GM19324 (cell line): ENCODE data around the gene CCDC120.

Source experiments
- ATAC-seq: cut with Tn5 transposase; IDR thresholded peaks from one replicate; pipeline ENCODE4 v1.9.1; 2021; ENCODE audit warnings: mild to moderate bottlenecking, moderate library complexity; ENCODE audit not compliant: unreplicated experiment, low FRiP score

CCDC120 gene

DNA sequence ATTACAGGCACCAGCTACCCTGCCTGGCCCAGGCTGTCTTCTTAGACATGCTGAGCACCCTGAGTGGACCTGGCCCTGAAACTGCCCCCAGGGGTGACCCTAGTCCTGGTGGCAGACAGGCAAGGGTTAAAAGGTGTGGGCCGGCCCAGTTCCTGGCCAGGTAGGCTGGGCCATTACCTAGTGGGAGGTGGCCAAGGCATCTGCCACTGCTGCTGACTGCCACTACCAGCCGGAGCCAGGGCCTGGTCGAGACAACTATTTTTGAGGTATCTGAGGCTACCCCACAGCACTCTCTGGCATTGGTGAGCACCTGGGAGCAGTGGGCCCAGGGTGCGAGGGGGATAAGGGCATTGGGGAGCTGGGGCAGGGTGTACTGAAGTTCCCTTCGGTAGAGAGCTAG is at the start of gene CCDC120:
CCDC120 (plus strand) TSS at position 206 of the 400 bp plus-strand sequence. CDS start 3,043 bp downstream, outside the sequence.
- ATAC-seq = no peak

DNA sequence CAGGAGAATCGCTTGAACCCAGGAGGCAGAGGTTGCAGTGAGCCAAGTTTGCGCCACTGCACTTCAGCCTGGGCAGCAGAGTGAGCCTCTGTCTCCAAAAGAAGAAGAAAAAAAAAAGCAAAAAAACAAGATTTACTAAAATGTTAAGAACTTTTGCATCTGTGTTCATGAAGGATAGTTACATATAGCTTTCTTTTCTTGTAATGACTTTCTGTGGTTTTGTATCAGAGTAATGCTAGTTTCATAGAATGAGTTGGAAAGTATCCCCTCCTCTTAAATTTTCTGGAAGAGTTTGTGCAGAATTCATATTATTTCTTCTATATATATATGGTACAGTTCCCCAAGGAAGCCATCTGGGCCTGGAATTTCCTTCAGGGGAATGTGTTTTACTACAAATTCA is 39.7 kb upstream of the CCDC120 start:
- no peak for ATAC-seq

GRCh38 chrX:49019599-49020249 is 39.1 kb upstream of the CCDC120 start:
- ATAC-seq = no peak

DNA sequence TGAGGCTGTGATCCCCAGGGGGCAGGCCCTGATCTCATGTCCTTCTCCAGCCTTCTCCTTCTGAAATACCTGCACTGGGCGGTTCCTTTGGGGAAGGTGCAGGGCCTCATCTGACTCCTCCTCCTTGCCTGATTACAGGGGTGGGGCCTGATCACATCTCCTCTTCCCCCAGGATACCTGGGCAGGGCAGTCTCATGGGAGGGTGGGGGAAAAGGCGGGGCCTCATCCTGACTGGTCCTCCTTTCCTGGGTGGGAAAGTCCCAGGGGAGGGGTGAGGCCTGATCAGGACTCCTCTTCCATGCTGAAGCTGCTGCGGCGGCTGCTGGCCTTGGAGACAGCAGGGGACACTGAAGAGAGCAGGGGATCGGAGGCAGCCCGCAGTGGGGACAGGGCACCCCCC is 28.9 kb upstream of the CCDC120 start:
- ATAC-seq = no peak

GRCh38 chrX:49030283-49030682 is 28.5 kb upstream of the CCDC120 start:
- no peak for ATAC-seq

DNA sequence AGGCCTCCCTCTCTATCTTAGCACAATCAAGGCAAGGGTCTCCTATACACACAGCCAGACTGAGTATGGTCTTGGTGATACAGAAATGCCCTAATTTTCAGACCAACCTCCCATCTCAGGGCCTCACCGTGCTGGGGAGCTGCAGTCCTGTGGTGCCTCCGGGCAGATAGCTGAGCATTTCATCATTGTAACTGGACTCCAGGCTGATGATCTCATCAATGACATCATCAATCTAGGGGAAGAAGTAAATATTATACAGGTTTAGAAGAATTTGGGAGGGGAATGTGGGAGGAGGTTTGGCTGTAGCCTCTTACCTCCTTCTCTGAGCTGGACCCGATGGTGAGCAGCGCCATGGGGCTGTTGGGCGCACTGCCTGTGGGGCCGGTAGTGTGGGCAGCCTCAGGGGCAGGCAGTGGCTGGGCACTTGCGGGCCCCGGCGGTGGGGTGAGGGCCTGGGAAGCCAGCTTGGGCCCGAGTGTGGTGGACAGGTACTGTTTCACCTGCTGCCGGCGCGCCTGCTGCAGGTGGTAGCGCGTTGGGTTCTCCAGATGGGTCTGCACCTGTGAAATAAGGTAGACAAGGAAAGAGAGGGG is 20.8 kb upstream of the CCDC120 start:
- ATAC-seq = no peak

DNA sequence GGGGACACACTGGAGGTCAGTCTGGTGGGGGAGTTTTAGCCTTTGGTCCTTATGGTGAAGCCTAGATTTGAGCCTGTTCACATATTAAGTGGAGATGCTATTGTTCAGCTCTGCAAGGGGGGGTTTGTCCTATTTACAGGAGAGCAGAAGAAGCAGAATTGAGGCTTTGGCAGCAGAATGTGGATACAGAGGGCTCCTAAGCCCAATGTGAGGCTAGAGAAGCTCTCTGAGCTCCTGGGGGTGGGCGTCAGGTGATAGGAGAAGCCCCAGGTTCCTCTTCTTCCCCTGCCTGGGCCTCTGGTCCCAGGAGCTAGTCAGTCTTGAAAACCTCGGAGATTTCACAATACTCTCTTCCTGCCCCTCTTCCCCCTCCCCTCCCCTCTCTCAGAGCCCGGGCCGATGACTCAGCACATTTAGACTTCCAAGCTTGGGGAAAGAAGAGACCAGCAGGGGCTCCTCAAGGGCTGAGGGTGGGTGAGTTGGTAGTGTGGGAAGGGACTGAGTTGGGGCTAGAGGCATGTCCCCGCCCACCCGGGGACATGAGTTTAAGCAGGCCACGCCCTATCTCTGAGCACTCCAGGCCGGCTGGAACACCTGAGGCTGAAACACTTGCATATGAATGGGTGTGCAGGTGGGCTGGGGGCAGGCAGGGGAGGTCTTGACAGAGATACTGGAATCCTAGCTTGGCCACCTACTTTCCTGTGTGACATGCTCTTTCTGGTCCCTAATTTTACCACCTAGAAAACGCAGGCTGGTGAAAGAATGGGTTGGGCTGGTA is 19.0 kb upstream of the CCDC120 start:
- no peak for ATAC-seq

GRCh38 chrX:49040376-49040955 is 18.3 kb upstream of the CCDC120 start:
- ATAC-seq = no peak

- no peak for ATAC-seq
Measured at GRCh38 chrX:49041744-49042580, 16.8 kb upstream of the CCDC120 start.

DNA sequence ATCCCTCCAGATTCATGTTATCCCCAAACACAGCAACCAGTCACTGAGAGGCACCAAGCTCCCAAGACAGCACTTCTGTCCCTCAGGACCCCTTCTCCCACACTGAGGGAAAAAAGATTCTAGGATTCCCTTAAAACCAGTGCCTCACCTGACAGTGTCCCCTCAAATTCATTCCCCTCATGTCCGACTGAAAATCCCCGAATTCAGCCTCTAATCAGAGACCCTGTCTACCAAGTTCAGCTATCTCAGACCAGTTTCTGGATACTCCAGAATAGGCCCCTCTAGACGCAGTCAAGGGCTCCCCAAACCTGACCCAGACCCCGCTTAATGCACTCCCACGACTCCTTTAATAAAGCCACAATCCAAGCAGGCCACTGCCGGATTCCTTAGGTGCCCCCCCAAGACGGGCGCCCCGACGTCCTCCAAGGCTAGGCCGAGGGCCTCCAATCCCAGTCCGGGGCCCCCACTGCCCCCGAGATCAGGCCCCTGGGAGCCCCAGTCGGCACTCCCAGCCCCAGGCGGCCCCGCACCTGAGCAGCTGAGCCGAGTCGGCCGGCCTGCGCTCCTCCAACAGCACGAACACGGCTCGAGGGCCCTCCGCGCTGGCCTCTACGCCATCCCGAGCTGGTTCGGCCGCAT is 16.1 kb upstream of the CCDC120 start:
- peak; percentile 3 for ATAC-seq

DNA sequence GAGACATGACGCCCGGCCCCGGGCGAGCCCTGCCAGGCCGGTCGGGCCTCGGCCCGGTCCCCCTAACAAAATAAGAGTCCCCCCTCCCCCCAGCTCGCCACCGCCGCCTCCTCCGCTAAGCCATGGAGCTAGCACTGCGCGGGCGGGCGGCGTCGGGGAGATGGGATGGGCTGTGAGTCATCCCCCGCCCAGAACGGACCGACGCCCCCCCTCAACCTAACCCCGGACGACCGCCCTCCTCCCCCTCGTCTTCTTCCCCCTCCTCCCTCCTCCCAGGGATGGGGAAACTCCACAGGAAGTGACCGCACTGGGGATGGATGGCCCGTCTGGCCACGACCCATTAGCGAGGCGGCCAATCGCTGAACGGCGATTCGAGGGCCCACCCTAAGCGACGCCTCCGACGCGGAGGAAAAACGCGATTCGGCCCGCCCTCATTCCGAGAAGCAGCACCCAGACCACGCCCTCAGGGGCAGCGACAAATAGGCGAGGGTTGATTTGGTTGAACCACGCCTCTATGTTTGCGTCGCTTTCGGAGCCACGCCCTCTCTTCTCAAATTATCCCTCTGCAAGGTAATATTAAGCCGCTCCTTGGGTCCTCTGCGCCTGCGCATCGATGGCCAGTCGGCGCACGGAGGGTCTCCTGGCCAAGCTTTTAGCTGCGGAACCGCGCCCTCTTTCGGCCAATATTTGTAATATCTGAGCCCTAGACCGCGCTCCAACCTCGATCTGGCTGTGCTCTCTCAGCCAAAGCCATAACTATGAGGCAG is 15.4 kb upstream of the CCDC120 start, which contains the start of gene TFE3:
TFE3 (minus strand) TSS at position 138 of the 767 bp plus-strand sequence; CDS start at position 7, 131 bp downstream.
- peak; percentile 91 for ATAC-seq

GRCh38 chrX:49043987-49044281 is 14.9 kb upstream of the CCDC120 start:
- ATAC-seq = no peak

DNA sequence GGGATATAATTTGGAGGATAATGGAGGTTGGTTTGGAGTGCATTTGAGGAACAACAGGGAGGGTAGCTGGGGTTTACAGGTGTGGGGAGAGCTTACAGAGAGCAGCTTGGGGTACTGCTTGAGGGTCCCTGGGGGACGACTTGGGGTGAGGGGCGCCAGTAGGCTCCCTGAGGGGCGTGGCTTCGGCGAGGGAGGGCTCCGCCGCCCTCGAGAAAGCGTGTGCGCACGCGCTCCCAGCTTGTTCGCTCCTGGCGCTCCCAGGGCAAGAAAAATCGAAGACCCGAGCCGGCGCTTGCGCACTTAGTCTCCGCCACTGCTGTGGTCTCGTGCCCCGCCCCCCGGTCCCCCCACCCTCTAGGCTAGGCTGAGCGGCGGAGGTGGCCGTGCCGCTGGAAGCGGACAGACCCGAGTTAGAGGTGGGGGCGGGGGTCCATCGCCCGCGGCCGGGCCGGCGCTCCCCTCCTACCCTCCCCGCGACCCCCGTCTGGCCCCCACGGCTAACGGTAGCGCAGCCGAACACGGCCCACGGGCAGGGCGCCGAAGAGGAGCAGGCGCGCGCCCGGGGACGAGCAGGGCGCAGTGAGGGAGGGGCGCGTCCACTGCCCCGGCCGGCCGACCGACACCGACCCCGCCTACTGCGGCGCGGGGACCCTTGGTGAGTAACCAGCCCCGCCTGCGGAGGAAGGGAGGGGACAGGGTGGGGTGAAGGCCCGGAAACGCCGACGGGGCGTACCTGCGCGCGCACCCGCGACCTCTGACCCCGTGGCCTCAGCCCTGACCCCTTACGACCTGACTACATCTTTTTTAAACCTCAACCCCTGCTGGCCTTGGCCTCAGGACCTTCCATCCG is 5.4 kb upstream of the CCDC120 start:
- ATAC-seq = no peak

- ATAC-seq = no peak
Measured at GRCh38 chrX:49054073-49054762, 4.6 kb upstream of the CCDC120 start.

GRCh38 chrX:49059201-49059600 is 402 bp downstream of the CCDC120 start:
- ATAC-seq = no peak

- ATAC-seq = no peak
Measured at GRCh38 chrX:49059681-49060085, 884 bp downstream of the CCDC120 start.

DNA sequence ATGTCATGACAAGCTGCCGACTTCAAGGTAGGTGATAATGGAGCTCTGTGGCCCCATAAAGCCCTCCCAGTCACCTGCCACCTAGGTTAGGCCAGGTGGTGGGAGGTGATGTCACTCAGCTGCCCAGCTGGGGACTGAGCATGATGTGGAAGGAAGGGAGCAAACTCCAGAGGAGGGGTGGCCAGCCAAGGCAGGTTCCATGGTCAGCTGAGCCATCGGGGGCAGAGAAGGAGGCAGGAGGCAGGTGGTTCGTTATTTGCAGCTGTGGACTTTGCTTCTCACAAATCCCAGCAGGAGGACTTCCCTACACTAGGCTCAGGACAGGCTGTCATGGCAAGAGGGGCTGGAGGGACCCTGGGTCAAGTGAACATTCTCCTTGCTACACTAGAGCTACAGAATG is 2.1 kb downstream of the CCDC120 start:
- no peak for ATAC-seq

- no peak for ATAC-seq
Measured at GRCh38 chrX:49061490-49061889, 2.7 kb downstream of the CCDC120 start.
